ENCODE measurements around the gene BTRC.

BTRC gene

GRCh38 chr10:101535949-101536348, 182.0 kb downstream of the BTRC start:
- DNase-seq (ENCODE audit: low read depth in 2 of 2): no peak

- DNase-seq (ENCODE audit: low read depth in 2 of 2): no peak
Observed at GRCh38 chr10:101536800-101537199, 182.8 kb downstream of the BTRC start.

GRCh38 chr10:101538446-101538845, 184.5 kb downstream of the BTRC start:
- no peak for DNase-seq (ENCODE audit: low read depth in 2 of 2)

- no peak for DNase-seq (ENCODE audit: low read depth in 2 of 2)
Observed at GRCh38 chr10:101545898-101546297, 191.9 kb downstream of the BTRC start.

GRCh38 chr10:101550965-101551364, 197.0 kb downstream of the BTRC start:
- DNase-seq (ENCODE audit: low read depth in 2 of 2): no peak

GRCh38 chr10:101552442-101552841, 198.5 kb downstream of the BTRC start:
- no peak for DNase-seq (ENCODE audit: low read depth in 2 of 2)

GRCh38 chr10:101557541-101557940, 203.6 kb downstream of the BTRC start:
- DNase-seq (ENCODE audit: low read depth in 2 of 2): no peak

- DNase-seq (ENCODE audit: low read depth in 2 of 2): no peak
Observed at GRCh38 chr10:101558204-101558603, 204.2 kb downstream of the BTRC start.

- no peak for DNase-seq (ENCODE audit: low read depth in 2 of 2)
Observed at GRCh38 chr10:101558671-101559595, 205.0 kb downstream of the BTRC start.

- no peak for DNase-seq (ENCODE audit: low read depth in 2 of 2)
Observed at GRCh38 chr10:101559596-101560297, 205.8 kb downstream of the BTRC start.

GRCh38 chr10:101560298-101561067, 206.5 kb downstream of the BTRC start:
- no peak for DNase-seq (ENCODE audit: low read depth in 2 of 2)

GRCh38 chr10:101561068-101561915, 207.3 kb downstream of the BTRC start:
- DNase-seq (ENCODE audit: low read depth in 2 of 2): no peak

GRCh38 chr10:101562231-101562630, 208.3 kb downstream of the BTRC start:
- DNase-seq (ENCODE audit: low read depth in 2 of 2): no peak

GRCh38 chr10:101563007-101563406, 209.0 kb downstream of the BTRC start:
- no peak for DNase-seq (ENCODE audit: low read depth in 2 of 2)

- DNase-seq (ENCODE audit: low read depth in 2 of 2): no peak
Observed at GRCh38 chr10:101563497-101564040, 209.6 kb downstream of the BTRC start.

GRCh38 chr10:101564490-101564991, 210.6 kb downstream of the BTRC start:
- DNase-seq (ENCODE audit: low read depth in 2 of 2): no peak

- no peak for DNase-seq (ENCODE audit: low read depth in 2 of 2)
Observed at GRCh38 chr10:101565370-101565900, 211.5 kb downstream of the BTRC start.

- no peak for DNase-seq (ENCODE audit: low read depth in 2 of 2)
Observed at GRCh38 chr10:101565936-101566332, 212.0 kb downstream of the BTRC start.

- DNase-seq (ENCODE audit: low read depth in 2 of 2): no peak
Observed at GRCh38 chr10:101566333-101567164, 212.6 kb downstream of the BTRC start.
